ENCODE data around the gene CTLA4.

Gene CTLA4

GRCh38 chr2:203867561-203868200 lies at the start of gene CTLA4:
TSS of gene CTLA4 (plus strand) at chr2:203867771. CDS start at chr2:203867943, 172 bp downstream.
- DNase-seq (ENCODE audit: extremely low read depth, low read depth): no peak

GRCh38 chr2:203818656-203819055 lies 48.9 kb upstream of the CTLA4 start:
- no peak for TF ChIP-seq CTCF (IDR thresholded peaks at IDR 0.05; ENCODE audit: low read depth, low read length)
- DNase-seq (ENCODE audit: extremely low read depth, low read depth): no peak

More at GRCh38 chr2:203867561-203868200, at the start of gene CTLA4:
- no peak for TF ChIP-seq CTCF (IDR thresholded peaks at IDR 0.05; ENCODE audit: low read depth, low read length)

- no peak for DNase-seq (ENCODE audit: extremely low read depth, low read depth)
- no peak for TF ChIP-seq CTCF (IDR thresholded peaks at IDR 0.05; ENCODE audit: low read depth, low read length)
Measured at GRCh38 chr2:203819434-203820133, 48.0 kb upstream of the CTLA4 start.

- no peak for TF ChIP-seq CTCF (IDR thresholded peaks at IDR 0.05; ENCODE audit: low read depth, low read length)
- no peak for DNase-seq (ENCODE audit: extremely low read depth, low read depth)
Measured at GRCh38 chr2:203820969-203821368, 46.6 kb upstream of the CTLA4 start.

- no peak for DNase-seq (ENCODE audit: extremely low read depth, low read depth)
- no peak for TF ChIP-seq CTCF (IDR thresholded peaks at IDR 0.05; ENCODE audit: low read depth, low read length)
Measured at GRCh38 chr2:203822240-203822639, 45.3 kb upstream of the CTLA4 start.

- TF ChIP-seq CTCF (IDR thresholded peaks at IDR 0.05; ENCODE audit: low read depth, low read length): no peak
- no peak for DNase-seq (ENCODE audit: extremely low read depth, low read depth)
Measured at GRCh38 chr2:203823173-203823572, 44.4 kb upstream of the CTLA4 start.

- no peak for DNase-seq (ENCODE audit: extremely low read depth, low read depth)
- TF ChIP-seq CTCF (IDR thresholded peaks at IDR 0.05; ENCODE audit: low read depth, low read length): no peak
Measured at GRCh38 chr2:203824057-203824456, 43.5 kb upstream of the CTLA4 start.

Measured in AG09319 (cell line).